ENCODE data around the gene C1orf146. TPM values are rescaled to one million over a fixed set of nuclear protein-coding genes. Genes with fewer than 3 reads are reported as not detected.

The C1orf146 gene
- total RNA-seq, 2 donors from 2014 or later = not detected

DNA sequence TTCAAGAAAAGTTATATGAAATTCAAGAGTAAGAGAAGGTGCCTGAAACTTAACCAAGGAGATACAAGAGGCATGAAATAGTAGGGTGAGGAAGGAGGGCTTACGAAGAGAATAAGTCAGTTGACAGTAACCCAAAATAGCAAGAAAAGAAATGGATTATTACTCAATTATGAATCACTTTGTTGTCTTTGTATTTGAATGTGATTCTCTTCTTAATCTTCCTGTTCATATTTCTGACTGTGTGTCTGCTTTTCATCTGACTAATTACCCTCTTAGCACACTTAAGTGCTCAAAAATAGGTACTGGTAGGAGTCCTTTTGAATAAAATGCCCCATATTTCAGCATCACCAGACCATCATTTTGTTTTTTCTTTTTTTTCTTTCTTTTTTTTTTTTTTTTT, 41.6 kb downstream of the C1orf146 start:
- intact Hi-C loops (cut with DNase I) = no loop called here
- Histone ChIP-seq H3K4me1 (replicated peaks) (no peaks in the 10 kb centered on the region), H3K4me3 (no peak overlapping the region), H3K27me3 (replicated peaks; ENCODE audit: insufficient read depth) (no peaks in the 10 kb centered on the region), H3K27ac (no peak overlapping the region), H3K36me3 (no peaks in the 10 kb centered on the region), H3K9me3 (no peaks in the 10 kb centered on the region)
- TF ChIP-seq POLR2AphosphoS5 (IDR thresholded peaks at IDR 0.05) = no peak
- no peak for DNase-seq (ENCODE audit: low spot score)
- 95% methylated on average over 1 of the region's 1 CpG for WGBS

- intact Hi-C loops (cut with DNase I) = no loop called here
- Histone ChIP-seq H3K27ac (no peak overlapping the region), H3K9me3 (no peaks in the 10 kb centered on the region), H3K4me1 (replicated peaks) (no peaks in the 10 kb centered on the region), H3K27me3 (replicated peaks; ENCODE audit: insufficient read depth) (no peaks in the 10 kb centered on the region), H3K4me3 (no peak overlapping the region), H3K36me3 (no peaks in the 10 kb centered on the region)
- WGBS = 84% methylated on average over 3 of the region's 3 CpGs
- TF ChIP-seq POLR2AphosphoS5 (IDR thresholded peaks at IDR 0.05) = no peak
- no peak for TF ChIP-seq POLR2A (IDR thresholded peaks at IDR 0.05)
- TF ChIP-seq, protein P1, sequence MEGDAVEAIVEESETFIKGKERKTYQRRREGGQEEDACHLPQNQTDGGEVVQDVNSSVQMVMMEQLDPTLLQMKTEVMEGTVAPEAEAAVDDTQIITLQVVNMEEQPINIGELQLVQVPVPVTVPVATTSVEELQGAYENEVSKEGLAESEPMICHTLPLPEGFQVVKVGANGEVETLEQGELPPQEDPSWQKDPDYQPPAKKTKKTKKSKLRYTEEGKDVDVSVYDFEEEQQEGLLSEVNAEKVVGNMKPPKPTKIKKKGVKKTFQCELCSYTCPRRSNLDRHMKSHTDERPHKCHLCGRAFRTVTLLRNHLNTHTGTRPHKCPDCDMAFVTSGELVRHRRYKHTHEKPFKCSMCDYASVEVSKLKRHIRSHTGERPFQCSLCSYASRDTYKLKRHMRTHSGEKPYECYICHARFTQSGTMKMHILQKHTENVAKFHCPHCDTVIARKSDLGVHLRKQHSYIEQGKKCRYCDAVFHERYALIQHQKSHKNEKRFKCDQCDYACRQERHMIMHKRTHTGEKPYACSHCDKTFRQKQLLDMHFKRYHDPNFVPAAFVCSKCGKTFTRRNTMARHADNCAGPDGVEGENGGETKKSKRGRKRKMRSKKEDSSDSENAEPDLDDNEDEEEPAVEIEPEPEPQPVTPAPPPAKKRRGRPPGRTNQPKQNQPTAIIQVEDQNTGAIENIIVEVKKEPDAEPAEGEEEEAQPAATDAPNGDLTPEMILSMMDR (IDR thresholded peaks at IDR 0.05) = no peak
- no peak for DNase-seq (ENCODE audit: low spot score)
Measured at GRCh38 chr1:92262516-92262915, 44.8 kb downstream of the C1orf146 start.

DNA sequence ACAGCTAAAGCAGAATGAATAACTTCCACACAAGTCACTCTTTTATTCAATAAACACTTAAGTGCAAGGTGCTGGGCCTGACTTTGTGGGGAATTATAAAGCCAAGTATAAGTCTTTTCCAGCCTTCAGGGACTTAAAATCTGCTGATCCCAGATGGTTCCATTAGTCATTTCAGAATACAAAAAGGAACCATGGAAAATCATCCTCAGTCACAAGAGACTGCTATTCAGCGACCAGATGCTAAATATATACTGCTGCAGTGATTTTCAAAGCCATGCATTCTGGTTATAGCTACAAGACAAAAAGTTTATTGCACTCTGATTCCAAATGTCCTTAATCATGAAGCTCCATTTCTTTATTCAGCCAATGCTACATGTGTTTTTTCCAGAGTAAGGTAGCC, 55.3 kb downstream of the C1orf146 start:
- H3K36me3 ChIP-seq = no peaks in the 10 kb centered on the region
- H3K4me3 ChIP-seq = no peak overlapping the region
- no peaks in the 10 kb centered on the region for H3K27me3 ChIP-seq (replicated peaks; ENCODE audit: insufficient read depth)
- 97% methylated on average over 1 of the region's 1 CpG for WGBS
- TF ChIP-seq POLR2AphosphoS5 (IDR thresholded peaks at IDR 0.05) (no peak), POLR2A (IDR thresholded peaks at IDR 0.05) (no peak)
- TF ChIP-seq, protein P1 (IDR thresholded peaks at IDR 0.05) = no peak
- H3K4me1 ChIP-seq (replicated peaks) = no peaks in the 10 kb centered on the region
- intact Hi-C loops (cut with DNase I) = no loop called here
- no peaks in the 10 kb centered on the region for H3K9me3 ChIP-seq
- no peak for DNase-seq (ENCODE audit: low spot score)
- H3K27ac ChIP-seq = no peak overlapping the region

- Histone ChIP-seq H3K4me1 (replicated peaks) (no peaks in the 10 kb centered on the region), H3K27me3 (replicated peaks; ENCODE audit: insufficient read depth) (no peaks in the 10 kb centered on the region), H3K9me3 (no peaks in the 10 kb centered on the region), H3K4me3 (no peak overlapping the region), H3K36me3 (no peaks in the 10 kb centered on the region), H3K27ac (no peak overlapping the region)
- intact Hi-C loops (cut with DNase I) = no loop called here
- WGBS = 97% methylated on average over 1 of the region's 1 CpG
- TF ChIP-seq, protein P1 (IDR thresholded peaks at IDR 0.05) = no peak
- no peak for TF ChIP-seq POLR2AphosphoS5 (IDR thresholded peaks at IDR 0.05)
- TF ChIP-seq POLR2A (IDR thresholded peaks at IDR 0.05) = no peak
- no peak for DNase-seq (ENCODE audit: low spot score)
Measured at GRCh38 chr1:92274939-92275338, 57.2 kb downstream of the C1orf146 start.

- H3K4me3 ChIP-seq = no peak overlapping the region
- no peak for DNase-seq (ENCODE audit: low spot score)
- 99% methylated on average over 3 of the region's 3 CpGs for WGBS
- H3K9me3 ChIP-seq = no peaks in the 10 kb centered on the region
- intact Hi-C loops (cut with DNase I) = no loop called here
- H3K36me3 ChIP-seq = no peaks in the 10 kb centered on the region
- H3K4me1 ChIP-seq (replicated peaks) = no peaks in the 10 kb centered on the region
- H3K27me3 ChIP-seq (replicated peaks; ENCODE audit: insufficient read depth) = no peaks in the 10 kb centered on the region
- TF ChIP-seq, protein P1 (IDR thresholded peaks at IDR 0.05) = no peak
- TF ChIP-seq POLR2AphosphoS5 (IDR thresholded peaks at IDR 0.05) = no peak
- TF ChIP-seq POLR2A (IDR thresholded peaks at IDR 0.05) = no peak
- H3K27ac ChIP-seq = no peak overlapping the region
Measured at GRCh38 chr1:92276082-92276481, 58.4 kb downstream of the C1orf146 start.

Data from prostate gland (tissue), 2 donors.